ENCODE results near the gene ZNF236.
"Not testable (repeated sequence)": the region's sequence is repeated elsewhere in the genome, so short reads cannot be mapped to it uniquely, and the experiment has no call there.

Gene ZNF236

GRCh38 chr18:76822506-76823160, at the start of gene ZNF236:
ZNF236 (plus strand) TSS chr18:76822557; CDS start chr18:76822608, 51 bp downstream.
- DNase-seq (ENCODE audit: extremely low read depth, low read depth) = no peak
- TF ChIP-seq CTCF (IDR thresholded peaks at IDR 0.05; ENCODE audit: low read depth, low read length, missing control alignments) = no peak
- H3K4me3 ChIP-seq (replicated peaks; ENCODE audit: low read depth, low read length) = peak within 1 kb of the TSS; percentile 93

GRCh38 chr18:76772665-76773064, 49.7 kb upstream of the ZNF236 start:
- H3K4me3 ChIP-seq (replicated peaks; ENCODE audit: low read depth, low read length) = no peak overlapping the region
- TF ChIP-seq CTCF (IDR thresholded peaks at IDR 0.05; ENCODE audit: low read depth, low read length, missing control alignments) = no peak
- no peak for DNase-seq (ENCODE audit: extremely low read depth, low read depth)

GRCh38 chr18:76777036-76777435, 45.3 kb upstream of the ZNF236 start:
- H3K4me3 ChIP-seq (replicated peaks; ENCODE audit: low read depth, low read length); DNase-seq (ENCODE audit: extremely low read depth, low read depth): not testable (repeated sequence)

GRCh38 chr18:76783786-76784484, 38.4 kb upstream of the ZNF236 start:
- no peak overlapping the region for H3K4me3 ChIP-seq (replicated peaks; ENCODE audit: low read depth, low read length)
- DNase-seq (ENCODE audit: extremely low read depth, low read depth) = no peak
- TF ChIP-seq CTCF (IDR thresholded peaks at IDR 0.05; ENCODE audit: low read depth, low read length, missing control alignments) = no peak

- TF ChIP-seq CTCF (IDR thresholded peaks at IDR 0.05; ENCODE audit: low read depth, low read length, missing control alignments) = no peak
- DNase-seq (ENCODE audit: extremely low read depth, low read depth) = no peak
- no peak overlapping the region for H3K4me3 ChIP-seq (replicated peaks; ENCODE audit: low read depth, low read length)
These were observed 36.5 kb upstream of the ZNF236 start for GRCh38 chr18:76785872-76786271.

GRCh38 chr18:76788571-76789317, 33.6 kb upstream of the ZNF236 start:
- no peak for TF ChIP-seq CTCF (IDR thresholded peaks at IDR 0.05; ENCODE audit: low read depth, low read length, missing control alignments)
- no peak for DNase-seq (ENCODE audit: extremely low read depth, low read depth)

GRCh38 chr18:76791106-76791505, 31.3 kb upstream of the ZNF236 start:
- TF ChIP-seq CTCF (IDR thresholded peaks at IDR 0.05; ENCODE audit: low read depth, low read length, missing control alignments) = no peak
- H3K4me3 ChIP-seq (replicated peaks; ENCODE audit: low read depth, low read length) = no peak overlapping the region
- DNase-seq (ENCODE audit: extremely low read depth, low read depth) = no peak

More at GRCh38 chr18:76788571-76789317, 33.6 kb upstream of the ZNF236 start:
- H3K4me3 ChIP-seq (replicated peaks; ENCODE audit: low read depth, low read length) = no peak overlapping the region

Data from HFF-Myc (cell line).